ENCODE measurements around the gene RASSF5.

GRCh38 chr1:206518743-206519142 is 11.4 kb downstream of the RASSF5 start:
- TF ChIP-seq, protein P1, sequence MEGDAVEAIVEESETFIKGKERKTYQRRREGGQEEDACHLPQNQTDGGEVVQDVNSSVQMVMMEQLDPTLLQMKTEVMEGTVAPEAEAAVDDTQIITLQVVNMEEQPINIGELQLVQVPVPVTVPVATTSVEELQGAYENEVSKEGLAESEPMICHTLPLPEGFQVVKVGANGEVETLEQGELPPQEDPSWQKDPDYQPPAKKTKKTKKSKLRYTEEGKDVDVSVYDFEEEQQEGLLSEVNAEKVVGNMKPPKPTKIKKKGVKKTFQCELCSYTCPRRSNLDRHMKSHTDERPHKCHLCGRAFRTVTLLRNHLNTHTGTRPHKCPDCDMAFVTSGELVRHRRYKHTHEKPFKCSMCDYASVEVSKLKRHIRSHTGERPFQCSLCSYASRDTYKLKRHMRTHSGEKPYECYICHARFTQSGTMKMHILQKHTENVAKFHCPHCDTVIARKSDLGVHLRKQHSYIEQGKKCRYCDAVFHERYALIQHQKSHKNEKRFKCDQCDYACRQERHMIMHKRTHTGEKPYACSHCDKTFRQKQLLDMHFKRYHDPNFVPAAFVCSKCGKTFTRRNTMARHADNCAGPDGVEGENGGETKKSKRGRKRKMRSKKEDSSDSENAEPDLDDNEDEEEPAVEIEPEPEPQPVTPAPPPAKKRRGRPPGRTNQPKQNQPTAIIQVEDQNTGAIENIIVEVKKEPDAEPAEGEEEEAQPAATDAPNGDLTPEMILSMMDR (IDR thresholded peaks at IDR 0.05), result no peak
- no peak for TF ChIP-seq POLR2A (IDR thresholded peaks at IDR 0.05)

Data from Peyer's patch (tissue), 4 donors.